ENCODE measurements around the gene WDR82. TPM values are rescaled to one million over a fixed set of nuclear protein-coding genes. Genes with fewer than 3 reads are reported as not detected.

The WDR82 gene
- total RNA-seq, 2 donors from 2014 or later: 82.8 to 87.4 TPM

- no peaks in the 10 kb centered on the region for H3K27me3 Mint-ChIP-seq
- peaks cover 6% of the 10 kb centered on the region for H3K36me3 Mint-ChIP-seq
- peak within 1 kb of the TSS; percentile 93 for H3K27ac Mint-ChIP-seq
- DNase-seq (ENCODE audit: low spot score) (peak; percentile 91), ATAC-seq (peak; percentile 94 to 96)
- peak within 1 kb of the TSS; percentile 98 for H3K4me3 Mint-ChIP-seq
- no peaks in the 10 kb centered on the region for H3K9me3 Mint-ChIP-seq
- H3K4me1 Mint-ChIP-seq (ENCODE audit: low read depth in 2 of 2): peaks cover 36 to 60% of the 10 kb centered on the region in 2 donors
Observed at GRCh38 chr3:52238761-52239701, 39.4 kb downstream of the WDR82 start, which contains the start of gene TWF2. Gene TWF2, minus strand, starts transcription at chr3:52239158. Its CDS starts 142 bp downstream, at chr3:52239016.

DNA sequence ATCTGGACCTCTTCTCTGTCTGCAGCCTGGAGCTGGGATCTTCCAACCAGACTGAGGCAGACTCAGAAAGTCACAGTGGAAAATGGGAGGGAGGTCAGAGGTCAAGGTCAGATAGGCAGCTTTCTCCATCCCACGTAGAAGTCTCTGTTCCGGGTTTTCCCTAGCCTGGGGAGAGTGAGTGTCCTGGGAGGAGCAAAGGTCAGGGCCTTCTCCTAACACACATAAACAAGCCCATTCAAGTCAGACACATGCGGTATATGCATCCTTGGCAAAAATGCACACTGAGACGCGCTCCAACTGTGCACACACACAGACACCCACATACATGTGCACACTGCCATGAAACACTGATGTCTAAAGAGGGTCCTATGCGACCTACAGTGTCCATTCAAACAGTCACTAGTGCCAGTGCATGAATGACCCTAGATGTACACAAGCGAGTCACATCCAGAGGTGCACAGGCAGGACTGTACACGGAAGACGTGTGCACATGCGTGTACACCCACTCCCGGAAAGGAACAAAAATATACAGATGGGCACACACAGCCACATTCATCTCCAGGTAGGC is 40.2 kb downstream of the WDR82 start:
- H3K9me3 Mint-ChIP-seq: no peaks in the 10 kb centered on the region

GRCh38 chr3:52237657-52238172 is 40.7 kb downstream of the WDR82 start:
- H3K27ac Mint-ChIP-seq: peak overlapping the region; percentile 93
- peak overlapping the region; percentile 98 for H3K4me3 Mint-ChIP-seq
- peaks cover 34 to 51% of the 10 kb centered on the region in 2 donors for H3K4me1 Mint-ChIP-seq (ENCODE audit: low read depth in 2 of 2)
- H3K9me3 Mint-ChIP-seq: no peaks in the 10 kb centered on the region
- H3K27me3 Mint-ChIP-seq: no peaks in the 10 kb centered on the region
- DNase-seq (ENCODE audit: low spot score) (no peak), ATAC-seq (no peak)
- H3K36me3 Mint-ChIP-seq: peaks cover 6% of the 10 kb centered on the region

More for the DNA sequence above, 40.2 kb downstream of the WDR82 start:
- DNase-seq (ENCODE audit: low spot score): no peak
- H3K27me3 Mint-ChIP-seq: no peaks in the 10 kb centered on the region
- H3K4me1 Mint-ChIP-seq (ENCODE audit: low read depth in 2 of 2): peaks cover 34 to 53% of the 10 kb centered on the region in 2 donors
- H3K36me3 Mint-ChIP-seq: peaks cover 6% of the 10 kb centered on the region
- peak overlapping the region; percentile 98 for H3K4me3 Mint-ChIP-seq
- peak in 1 of 2 donors; percentile 5 for ATAC-seq
- peak overlapping the region; percentile 93 for H3K27ac Mint-ChIP-seq

- Mint-ChIP-seq H3K27me3 (no peaks in the 10 kb centered on the region), H3K4me3 (peak overlapping the region; percentile 98), H3K4me1 (ENCODE audit: low read depth in 2 of 2) (peaks cover 33 to 53% of the 10 kb centered on the region in 2 donors), H3K36me3 (peaks cover 6% of the 10 kb centered on the region), H3K27ac (peak overlapping the region in 1 of 2 donors; percentile 77), H3K9me3 (no peaks in the 10 kb centered on the region)
- ATAC-seq: no peak
- no peak for DNase-seq (ENCODE audit: low spot score)
Observed at GRCh38 chr3:52237006-52237656, 41.3 kb downstream of the WDR82 start.

GRCh38 chr3:52236424-52236886 is 42.0 kb downstream of the WDR82 start:
- Mint-ChIP-seq H3K4me3 (peak overlapping the region; percentile 34), H3K27ac (peak overlapping the region in 1 of 2 donors; percentile 75), H3K36me3 (peaks cover 6% of the 10 kb centered on the region), H3K4me1 (ENCODE audit: low read depth in 2 of 2) (peaks cover 31 to 51% of the 10 kb centered on the region in 2 donors), H3K9me3 (no peaks in the 10 kb centered on the region), H3K27me3 (no peaks in the 10 kb centered on the region)
- ATAC-seq (no peak), DNase-seq (ENCODE audit: low spot score) (no peak)

GRCh38 chr3:52234516-52235447 is 43.7 kb downstream of the WDR82 start:
- H3K27ac Mint-ChIP-seq: peak overlapping the region in 1 of 2 donors; percentile 45
- H3K4me1 Mint-ChIP-seq (ENCODE audit: low read depth in 2 of 2): peaks cover 20 to 40% of the 10 kb centered on the region in 2 donors
- no peak for DNase-seq (ENCODE audit: low spot score)
- no peak for ATAC-seq
- H3K9me3 Mint-ChIP-seq: no peaks in the 10 kb centered on the region
- H3K4me3 Mint-ChIP-seq: no peak overlapping the region
- peaks cover 6% of the 10 kb centered on the region for H3K36me3 Mint-ChIP-seq
- no peaks in the 10 kb centered on the region for H3K27me3 Mint-ChIP-seq

DNA sequence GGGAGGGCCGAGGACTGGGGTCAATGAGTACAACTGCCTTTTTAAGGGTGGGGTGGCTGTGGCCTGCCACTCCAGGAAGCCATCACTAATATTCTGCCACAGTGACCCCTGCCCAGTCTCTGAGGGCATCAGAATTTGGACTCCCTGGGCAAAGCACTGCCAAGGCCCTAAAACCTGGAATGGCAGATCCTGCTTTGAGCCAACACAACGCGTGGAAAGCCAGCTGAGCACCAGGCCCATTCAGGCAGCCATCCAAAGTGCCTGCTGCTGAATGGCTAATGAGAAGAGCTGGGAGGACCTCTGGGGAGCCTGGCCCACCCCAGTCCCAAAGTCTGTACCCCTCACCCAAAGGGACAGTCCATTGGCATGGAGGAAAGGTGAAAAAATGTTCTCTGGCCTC is 44.5 kb downstream of the WDR82 start:
- Mint-ChIP-seq H3K36me3 (no peaks in the 10 kb centered on the region), H3K9me3 (no peaks in the 10 kb centered on the region), H3K27ac (peak overlapping the region in 1 of 2 donors; percentile 47), H3K4me3 (no peak overlapping the region), H3K4me1 (ENCODE audit: low read depth in 2 of 2) (peaks cover 13 to 34% of the 10 kb centered on the region in 2 donors), H3K27me3 (no peaks in the 10 kb centered on the region)
- ATAC-seq (no peak), DNase-seq (ENCODE audit: low spot score) (no peak)

GRCh38 chr3:52233108-52233591 is 45.3 kb downstream of the WDR82 start:
- no peak for DNase-seq (ENCODE audit: low spot score)
- no peak for ATAC-seq
- no peaks in the 10 kb centered on the region for H3K9me3 Mint-ChIP-seq
- H3K36me3 Mint-ChIP-seq: no peaks in the 10 kb centered on the region
- H3K4me3 Mint-ChIP-seq: no peak overlapping the region
- peaks cover 7 to 29% of the 10 kb centered on the region in 2 donors for H3K4me1 Mint-ChIP-seq (ENCODE audit: low read depth in 2 of 2)
- H3K27ac Mint-ChIP-seq: peak overlapping the region in 1 of 2 donors; percentile 47
- H3K27me3 Mint-ChIP-seq: no peaks in the 10 kb centered on the region

DNA sequence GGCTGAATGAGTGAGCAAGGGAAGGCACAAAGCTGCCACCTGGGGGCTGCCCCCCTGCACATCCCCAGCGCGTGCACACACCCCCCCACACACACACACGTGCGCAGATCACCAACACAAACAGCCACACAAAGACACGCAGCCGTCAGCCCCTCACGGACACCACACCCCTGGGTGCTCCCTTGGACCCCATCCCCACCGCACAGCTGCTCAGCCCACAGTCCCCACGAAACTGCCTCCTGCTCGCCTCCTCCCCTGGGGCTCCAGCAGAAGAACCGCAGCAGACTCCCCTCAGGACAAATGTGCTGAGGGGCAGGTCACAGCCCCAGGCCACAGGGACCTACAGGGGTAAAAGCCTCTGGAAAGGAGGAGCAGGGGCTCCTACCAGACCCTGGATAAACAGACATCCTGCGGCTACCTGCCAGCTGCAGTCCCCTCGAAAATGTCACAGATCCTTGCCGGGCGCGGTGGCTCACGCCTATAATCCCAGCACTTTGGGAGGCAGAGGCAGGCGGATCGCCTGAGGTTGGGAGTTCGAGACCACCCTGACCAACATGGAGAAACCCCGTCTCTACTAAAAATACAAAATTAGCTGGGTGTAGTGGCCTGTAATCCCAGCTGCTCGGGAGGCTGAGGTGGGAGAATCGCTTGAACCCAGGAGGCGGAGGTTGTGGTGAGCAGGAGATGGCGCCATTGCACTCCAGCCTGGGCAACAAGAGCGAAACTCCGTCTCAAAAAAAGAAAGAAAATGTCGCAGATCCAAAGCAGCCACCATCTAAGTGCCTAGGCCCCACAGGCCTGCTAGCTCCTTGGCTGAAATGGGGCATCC is 46.0 kb downstream of the WDR82 start:
- Mint-ChIP-seq H3K4me1 (ENCODE audit: low read depth in 2 of 2) (peaks cover 6 to 28% of the 10 kb centered on the region in 2 donors), H3K9me3 (no peaks in the 10 kb centered on the region), H3K27me3 (no peaks in the 10 kb centered on the region), H3K4me3 (no peak overlapping the region), H3K27ac (peak overlapping the region in 1 of 2 donors; percentile 29), H3K36me3 (no peaks in the 10 kb centered on the region)
- DNase-seq (ENCODE audit: low spot score) (no peak), ATAC-seq (no peak)

GRCh38 chr3:52231502-52232278 is 46.8 kb downstream of the WDR82 start:
- H3K27me3 Mint-ChIP-seq: no peaks in the 10 kb centered on the region
- H3K4me3 Mint-ChIP-seq: no peak overlapping the region
- no peaks in the 10 kb centered on the region for H3K36me3 Mint-ChIP-seq
- ATAC-seq (peak; percentile 76 to 86), DNase-seq (ENCODE audit: low spot score) (peak; percentile 82)
- H3K4me1 Mint-ChIP-seq (ENCODE audit: low read depth in 2 of 2): peaks cover 9 to 25% of the 10 kb centered on the region in 2 donors
- H3K9me3 Mint-ChIP-seq: no peaks in the 10 kb centered on the region
- peak overlapping the region; percentile 53 to 61 for H3K27ac Mint-ChIP-seq

- Mint-ChIP-seq H3K27ac (peak overlapping the region in 1 of 2 donors; percentile 61), H3K27me3 (no peaks in the 10 kb centered on the region), H3K9me3 (no peaks in the 10 kb centered on the region), H3K4me3 (no peak overlapping the region), H3K4me1 (ENCODE audit: low read depth in 2 of 2) (peaks cover 15 to 27% of the 10 kb centered on the region in 2 donors), H3K36me3 (no peaks in the 10 kb centered on the region)
- DNase-seq (ENCODE audit: low spot score) (no peak), ATAC-seq (no peak)
Observed at GRCh38 chr3:52230889-52231499, 47.5 kb downstream of the WDR82 start.

Data from natural killer cell treated with Interleukin-12 subunit alpha and Interleukin-12 subunit beta and Interleukin-15 and Interleukin-18, amount 100 ng/mL, for 72 hours (primary cell).